Activated naive CD4-positive, alpha-beta T cell treated with anti-CD3 and anti-CD28 coated beads, Interleukin-2, amount 50 U/mL, for 72 hours (primary cell): Measurements from ENCODE around the gene TACC2. TPM values are rescaled to one million over a fixed set of nuclear protein-coding genes. Genes with fewer than 3 reads are reported as not detected.
"Not testable (repeated sequence)": the region's sequence is repeated elsewhere in the genome, so short reads cannot be mapped to it uniquely, and the experiment has no call there.

Source experiments
- ATAC-seq, 2 donors: fragments of 150-1000 bp; cut with Tn5 transposase; 2 replicates each; pipeline ENCODE4 v1.10.0; 2021; ENCODE audit warnings: mild to moderate bottlenecking in 2 of 2, moderate library complexity in 2 of 2
- DNase-seq, 2 donors: peaks; one replicate each; pipeline ENCODE4 v3.0.0; 2021 to 2022; ENCODE audit warnings: low spot score in 2 of 2
- H3K27ac Mint-ChIP-seq, 2 donors: one replicate each; pipeline ENCODE4 v1.8.0; 2022; ENCODE audit warnings: mild to moderate bottlenecking in 2 of 2, mixed read lengths in 2 of 2
- H3K36me3 Mint-ChIP-seq, 2 donors: one replicate each; pipeline ENCODE4 v1.8.0; 2022; ENCODE audit warnings: mixed read lengths in 2 of 2
- H3K9me3 Mint-ChIP-seq, 2 donors: one replicate each; pipeline ENCODE4 v1.8.0; 2022; ENCODE audit warnings: mixed read lengths in 2 of 2
- total RNA-seq, 2 donors: library from RNA; stranded (reverse); gene quantifications; one replicate each; pipeline ENCODE4 v1.2.3, GENCODE V29; 2022

TACC2 gene
- total RNA-seq, 2 donors from 2014 or later = not detected

DNA sequence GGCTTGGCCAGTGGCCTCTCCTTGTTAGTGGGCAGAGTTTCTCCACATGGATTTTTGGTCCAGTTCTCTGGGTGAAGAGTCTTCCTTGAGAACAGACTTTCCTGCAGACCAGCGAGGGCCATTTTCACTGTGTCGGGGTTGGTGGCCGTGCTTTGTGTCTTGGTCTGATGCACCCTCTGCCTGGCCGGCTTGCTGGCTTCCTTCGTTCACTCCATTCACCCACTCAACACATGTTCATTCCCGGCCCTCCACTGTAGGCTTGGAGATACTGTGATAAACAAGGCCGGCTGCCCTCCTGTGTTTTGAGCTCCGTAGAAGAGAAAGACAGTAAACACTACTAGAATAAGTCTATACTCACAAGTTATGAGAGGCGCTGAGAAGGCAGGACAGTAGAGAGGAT is 205.3 kb downstream of the TACC2 start:
- DNase-seq (no peak), ATAC-seq (no peak)
- Mint-ChIP-seq H3K27ac (no peak overlapping the region), H3K36me3 (no peaks in the 10 kb centered on the region), H3K9me3 (no peaks in the 10 kb centered on the region)

- DNase-seq = no peak
- no peaks in the 10 kb centered on the region for H3K36me3 Mint-ChIP-seq
- no peak overlapping the region for H3K27ac Mint-ChIP-seq
- ATAC-seq = no peak
- H3K9me3 Mint-ChIP-seq = no peaks in the 10 kb centered on the region
These were observed 207.3 kb downstream of the TACC2 start for GRCh38 chr10:122196218-122196617.

DNA sequence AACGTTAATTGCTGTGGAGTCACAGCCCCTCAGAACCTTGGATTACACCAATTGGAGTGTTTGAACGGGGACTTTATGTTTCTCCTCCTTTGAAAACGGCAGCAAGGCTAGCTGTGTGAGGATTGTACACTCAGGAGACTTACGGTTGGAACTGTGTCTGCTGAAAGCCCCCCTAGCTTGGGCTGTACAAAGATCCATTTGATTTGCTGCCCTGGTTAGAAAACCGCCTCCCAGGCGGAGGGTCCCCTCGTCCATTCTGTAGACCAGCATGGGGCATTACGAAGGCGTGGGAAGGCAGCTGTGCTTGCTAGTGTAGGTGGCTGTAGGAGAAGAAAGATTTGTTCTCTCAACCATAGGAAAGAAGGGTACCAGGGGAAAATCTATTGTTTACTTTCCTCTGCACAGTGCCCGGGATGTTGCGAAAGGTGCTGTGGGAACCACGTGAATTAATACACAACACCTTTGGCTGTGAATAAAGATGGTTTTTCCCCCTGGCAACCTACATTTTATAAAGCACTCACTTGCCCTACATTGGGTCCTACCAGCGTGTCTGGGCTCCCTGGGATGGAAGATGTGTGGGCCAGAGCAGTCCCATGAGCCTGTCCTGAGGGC is 208.8 kb downstream of the TACC2 start:
- DNase-seq (no peak), ATAC-seq (no peak)
- Mint-ChIP-seq H3K36me3 (no peaks in the 10 kb centered on the region), H3K27ac (no peak overlapping the region), H3K9me3 (no peaks in the 10 kb centered on the region)

DNA sequence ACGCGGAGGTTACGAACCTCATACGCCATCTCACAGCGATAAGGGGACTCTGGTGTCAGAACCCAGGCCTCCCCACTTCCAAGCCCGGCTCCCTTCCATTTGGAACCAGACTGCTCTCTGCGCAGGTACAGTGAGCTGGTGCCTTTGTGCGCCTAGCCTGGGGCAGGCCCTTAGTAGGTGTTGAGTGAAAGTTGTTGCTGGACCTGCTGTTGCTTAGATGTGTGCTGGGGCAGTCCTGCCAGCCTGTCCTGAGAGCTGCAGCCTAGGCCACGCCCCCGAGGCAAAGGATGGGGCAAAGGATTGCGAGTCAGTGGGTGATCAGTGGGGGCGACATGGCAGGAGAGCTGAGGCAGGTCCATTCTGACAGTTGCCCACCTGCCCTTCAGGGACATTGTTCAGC is 209.7 kb downstream of the TACC2 start:
- Mint-ChIP-seq H3K27ac (no peak overlapping the region), H3K36me3 (no peaks in the 10 kb centered on the region), H3K9me3 (no peaks in the 10 kb centered on the region)
- DNase-seq (no peak), ATAC-seq (no peak)

DNA sequence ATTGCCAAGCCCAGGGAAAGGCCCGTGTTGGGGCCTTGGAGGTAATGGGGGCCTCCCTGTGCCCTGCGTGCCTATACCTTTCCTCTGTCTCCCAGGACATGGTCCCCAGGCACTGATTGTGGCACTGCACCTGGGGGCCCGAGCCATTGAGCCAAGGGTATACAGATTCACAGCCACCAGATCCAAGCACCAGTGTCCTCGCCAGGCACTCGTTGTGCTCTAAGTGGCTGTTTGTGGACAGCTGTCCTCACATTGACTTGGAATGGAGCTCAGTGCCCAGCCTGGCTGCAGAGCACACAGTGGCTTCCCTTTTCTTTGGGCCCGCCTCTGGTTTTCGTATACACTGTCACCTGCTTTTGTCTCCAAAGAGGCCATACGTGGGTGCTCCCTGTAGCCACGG is 210.1 kb downstream of the TACC2 start:
- Mint-ChIP-seq H3K36me3 (no peaks in the 10 kb centered on the region), H3K9me3 (no peaks in the 10 kb centered on the region), H3K27ac (no peak overlapping the region)
- ATAC-seq = no peak
- no peak for DNase-seq

- no peak for ATAC-seq
These were observed 210.7 kb downstream of the TACC2 start for GRCh38 chr10:122199689-122200088.

DNA sequence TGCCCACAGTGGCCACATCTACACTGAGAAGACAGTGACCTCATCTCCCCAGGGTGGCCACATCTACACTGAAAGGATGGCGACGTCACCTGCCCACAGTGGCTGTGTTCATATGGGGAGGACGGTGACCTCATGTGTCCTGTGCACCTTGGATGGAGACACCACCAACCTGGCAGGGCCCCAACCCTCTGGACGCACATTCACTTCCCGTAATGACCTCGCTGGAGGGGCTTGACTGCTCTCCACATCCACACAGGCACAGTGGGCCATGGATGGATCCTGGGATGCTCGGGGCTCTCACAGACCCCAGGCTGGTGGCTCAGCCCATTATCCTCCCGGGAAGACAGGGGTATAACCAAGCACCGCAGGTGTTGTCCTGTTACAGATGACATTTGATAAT is 212.4 kb downstream of the TACC2 start:
- DNase-seq = no peak

More at GRCh38 chr10:122199689-122200088, 210.7 kb downstream of the TACC2 start:
- Mint-ChIP-seq H3K36me3 (no peaks in the 10 kb centered on the region), H3K9me3 (no peaks in the 10 kb centered on the region), H3K27ac (no peak overlapping the region)
- no peak for DNase-seq

DNA sequence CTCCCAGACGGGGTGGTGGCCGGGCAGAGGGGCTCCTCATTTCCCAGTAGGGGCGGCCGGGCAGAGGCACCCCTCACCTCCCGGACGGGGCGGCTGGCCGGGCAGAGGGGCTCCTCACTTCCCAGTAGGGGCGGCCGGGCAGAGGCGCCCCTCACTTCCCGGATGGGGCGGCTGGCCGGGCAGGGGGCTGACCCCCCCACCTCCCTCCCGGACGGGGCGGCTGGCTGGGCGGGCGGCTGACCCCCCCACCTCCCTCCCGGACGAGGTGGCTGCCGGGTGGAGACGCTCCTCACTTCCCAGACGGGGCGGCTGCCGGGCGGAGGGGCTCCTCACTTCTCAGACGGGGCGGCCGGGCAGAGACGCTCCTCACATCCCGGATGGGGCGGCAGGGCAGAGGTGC is 214.2 kb downstream of the TACC2 start:
- not testable (repeated sequence) for H3K36me3 Mint-ChIP-seq, ATAC-seq, DNase-seq, H3K9me3 Mint-ChIP-seq, H3K27ac Mint-ChIP-seq

More for the DNA sequence above, 212.4 kb downstream of the TACC2 start:
- Mint-ChIP-seq H3K36me3 (no peaks in the 10 kb centered on the region), H3K27ac (no peak overlapping the region), H3K9me3 (no peaks in the 10 kb centered on the region)
- ATAC-seq = no peak

DNA sequence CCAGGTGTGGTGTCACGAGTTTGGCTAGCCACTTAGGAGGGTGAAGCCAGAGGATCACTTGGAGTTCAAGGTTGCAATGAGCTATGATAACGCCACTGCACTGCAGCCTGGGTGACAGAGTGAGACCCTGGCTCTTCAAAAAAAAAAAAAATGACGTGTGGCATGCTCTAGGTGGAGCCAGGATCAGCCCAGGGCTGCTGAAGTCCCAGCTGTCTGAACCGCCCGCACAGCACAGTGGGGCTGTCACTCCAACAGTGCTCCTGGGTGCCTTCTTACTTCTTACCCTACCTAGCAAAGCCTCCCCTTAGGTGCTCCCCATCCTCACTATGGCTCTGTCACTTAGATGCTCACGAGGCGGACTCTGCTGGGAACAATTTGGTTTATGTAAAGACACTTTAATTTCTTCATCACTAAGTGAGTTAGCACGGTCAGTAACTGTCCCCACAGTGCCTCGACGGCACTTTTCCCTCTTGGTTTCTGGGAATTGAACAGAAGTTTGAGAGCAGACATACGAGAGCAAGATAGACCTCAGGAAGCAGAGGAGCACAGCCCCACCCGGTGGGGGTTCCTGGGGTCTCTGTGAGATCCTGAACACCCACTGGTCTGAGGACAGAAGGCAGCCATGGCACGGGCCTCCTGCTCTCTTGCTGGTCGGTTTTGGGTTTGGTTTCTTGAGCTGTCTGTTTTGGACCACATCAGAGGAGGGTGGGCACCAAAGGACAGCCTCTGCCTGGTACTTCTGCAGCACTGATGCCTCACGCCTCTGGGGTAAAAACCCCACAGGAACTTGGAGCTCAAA is 215.9 kb downstream of the TACC2 start:
- DNase-seq = no peak
- no peaks in the 10 kb centered on the region for H3K36me3 Mint-ChIP-seq
- no peak overlapping the region for H3K27ac Mint-ChIP-seq
- ATAC-seq = no peak
- H3K9me3 Mint-ChIP-seq = no peaks in the 10 kb centered on the region

DNA sequence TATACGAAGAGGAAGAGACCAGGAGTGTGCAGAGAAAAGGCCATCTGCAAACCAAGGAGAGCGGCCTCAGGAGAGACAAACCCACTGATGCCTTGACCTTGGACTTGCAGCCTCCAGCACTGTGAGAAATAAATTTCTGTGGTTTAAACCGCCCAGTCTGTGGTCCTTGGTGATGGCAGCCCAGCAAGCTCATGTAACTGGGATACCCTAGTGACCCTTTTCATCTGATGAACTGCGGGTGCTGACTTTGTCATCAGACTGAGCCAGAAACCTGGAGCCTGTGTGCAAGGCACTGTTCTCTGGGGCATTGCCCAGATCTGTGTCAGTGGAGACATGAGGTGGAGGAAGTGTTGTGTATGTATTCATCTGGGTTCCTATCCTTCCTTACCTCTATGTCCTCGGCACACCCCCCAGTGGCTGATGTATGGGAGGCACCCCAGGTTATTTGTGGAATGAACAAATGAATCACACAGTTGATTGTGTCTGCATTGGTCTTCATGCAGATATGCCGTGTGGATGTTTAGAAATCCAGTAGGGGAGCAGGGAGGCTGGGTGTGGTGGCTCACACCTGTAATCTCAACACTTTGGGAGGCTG is 217.6 kb downstream of the TACC2 start:
- Mint-ChIP-seq H3K36me3 (no peaks in the 10 kb centered on the region), H3K9me3 (no peaks in the 10 kb centered on the region), H3K27ac (no peak overlapping the region)
- DNase-seq (no peak), ATAC-seq (no peak)

DNA sequence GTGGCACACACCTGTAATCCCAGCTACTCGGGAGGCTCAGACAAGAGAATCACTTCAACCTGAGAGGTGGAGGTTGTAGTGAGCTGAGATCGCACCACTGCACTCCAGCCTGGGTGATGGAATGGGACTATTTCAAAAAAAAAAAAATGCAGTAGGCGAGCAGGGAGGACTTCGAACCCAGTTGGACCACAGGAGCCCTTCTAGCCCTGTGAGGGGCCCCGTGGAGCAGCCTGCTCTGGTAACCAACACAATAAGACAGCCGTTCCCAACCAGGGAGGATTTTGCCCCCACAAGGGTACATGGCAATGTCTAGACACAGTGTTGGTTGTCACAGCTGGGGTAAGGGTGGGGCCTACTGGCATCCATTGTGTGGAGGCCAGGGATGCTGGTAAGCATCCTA is 218.2 kb downstream of the TACC2 start:
- DNase-seq (no peak), ATAC-seq (no peak)
- no peak overlapping the region for H3K27ac Mint-ChIP-seq
- no peaks in the 10 kb centered on the region for H3K9me3 Mint-ChIP-seq
- H3K36me3 Mint-ChIP-seq = no peaks in the 10 kb centered on the region

DNA sequence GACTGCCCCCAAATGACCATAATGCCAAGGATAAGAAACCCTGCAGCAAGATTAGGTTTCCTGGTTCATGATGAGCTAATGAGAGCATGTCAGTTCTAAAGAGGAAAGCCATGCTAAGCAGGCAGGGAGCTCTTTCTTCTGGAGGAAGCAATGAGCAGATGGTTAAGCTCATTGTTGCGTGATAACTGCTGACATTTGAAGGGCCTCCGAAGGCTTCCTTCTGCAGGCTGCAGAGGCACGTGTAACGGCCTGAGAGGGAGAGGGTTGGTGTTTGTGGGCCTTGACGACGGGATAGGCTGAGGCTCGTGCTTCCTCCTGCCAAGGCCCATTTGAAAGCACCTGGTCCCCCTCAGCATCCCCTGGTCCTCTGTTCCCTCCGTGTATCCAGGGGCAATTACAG is 218.6 kb downstream of the TACC2 start:
- DNase-seq (no peak), ATAC-seq (no peak)
- no peaks in the 10 kb centered on the region for H3K9me3 Mint-ChIP-seq
- no peak overlapping the region for H3K27ac Mint-ChIP-seq
- H3K36me3 Mint-ChIP-seq = no peaks in the 10 kb centered on the region

DNA sequence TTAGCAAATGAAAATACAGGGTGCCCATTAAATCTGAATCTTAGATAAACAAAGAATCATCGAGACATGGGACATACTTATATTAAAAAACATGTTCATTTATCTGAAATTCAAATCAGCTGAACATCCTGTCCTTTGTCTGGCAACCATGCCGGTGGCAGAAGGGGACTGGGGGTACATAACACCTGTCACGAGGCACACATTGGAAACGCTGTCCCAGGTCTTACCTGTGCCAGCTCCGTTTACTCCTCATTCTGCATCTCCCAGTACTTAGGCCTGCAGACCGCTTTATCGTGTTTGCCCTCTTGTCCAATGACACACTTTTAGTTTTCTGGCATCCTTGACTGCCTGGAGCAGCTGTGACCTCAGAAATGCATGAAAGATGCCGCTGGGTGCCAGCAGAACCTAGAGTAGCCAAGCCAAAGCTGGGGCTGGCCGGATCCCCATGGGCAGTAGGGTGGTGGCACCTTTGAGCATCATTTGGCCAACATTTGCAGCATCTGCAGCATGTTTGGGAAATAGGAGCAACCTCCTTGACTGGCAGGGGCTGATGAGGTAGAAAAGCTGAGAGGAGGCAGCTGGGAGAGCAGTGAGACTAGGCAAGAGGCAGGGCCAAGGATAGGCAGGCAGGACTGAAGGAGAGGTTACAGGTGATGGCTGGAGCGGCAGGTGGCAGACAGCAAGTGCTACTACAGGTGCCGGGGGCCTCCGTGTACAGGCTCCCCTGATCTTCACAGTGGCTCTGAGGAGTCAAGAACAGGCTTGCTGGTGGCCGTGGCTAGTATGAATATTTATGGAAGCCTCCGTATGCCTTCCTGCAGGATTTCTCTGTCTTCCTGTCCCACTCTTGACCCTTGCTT is 219.8 kb downstream of the TACC2 start:
- DNase-seq = no peak
- Mint-ChIP-seq H3K36me3 (no peaks in the 10 kb centered on the region), H3K9me3 (no peaks in the 10 kb centered on the region), H3K27ac (no peak overlapping the region)
- ATAC-seq = no peak

GRCh38 chr10:122210481-122211265 is 221.7 kb downstream of the TACC2 start:
- Mint-ChIP-seq H3K27ac (no peak overlapping the region), H3K36me3 (no peaks in the 10 kb centered on the region), H3K9me3 (no peaks in the 10 kb centered on the region)
- DNase-seq (no peak), ATAC-seq (no peak)

- DNase-seq = no peak
- Mint-ChIP-seq H3K36me3 (no peaks in the 10 kb centered on the region), H3K9me3 (no peaks in the 10 kb centered on the region), H3K27ac (no peak overlapping the region)
- no peak for ATAC-seq
These were observed 224.4 kb downstream of the TACC2 start for GRCh38 chr10:122213364-122213763.

DNA sequence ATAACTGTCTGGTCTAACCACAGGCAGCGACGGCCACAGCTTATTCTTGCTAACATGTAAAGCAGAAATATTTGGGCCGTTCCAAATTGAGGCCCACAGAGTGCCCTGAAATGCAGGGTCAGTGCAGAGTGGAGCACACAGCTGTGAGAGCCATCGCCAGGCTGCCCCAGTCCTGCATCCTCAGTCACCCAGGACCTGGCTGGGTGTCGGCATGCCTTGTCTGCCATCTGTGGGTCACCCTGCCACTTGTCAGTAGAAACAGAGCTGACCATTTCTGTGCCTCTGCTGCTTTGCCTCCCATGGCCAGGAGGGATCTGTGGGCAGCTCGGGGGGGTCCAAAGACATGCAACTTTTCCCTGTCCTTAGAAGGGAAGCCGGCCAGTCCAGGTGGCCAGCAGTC is 224.8 kb downstream of the TACC2 start:
- no peaks in the 10 kb centered on the region for H3K9me3 Mint-ChIP-seq
- no peak for DNase-seq
- no peak overlapping the region for H3K27ac Mint-ChIP-seq
- no peak for ATAC-seq
- no peaks in the 10 kb centered on the region for H3K36me3 Mint-ChIP-seq
